Fibroblast of skin of left biceps (primary cell): ENCODE results near the gene PDGFD.

Experiments
- DNase-seq, 2 experiments: peaks; one replicate each; pipeline ENCODE4 v3.0.0-alpha.2; 2013; ENCODE audit warnings: low read depth in 2 of 2

PDGFD gene

GRCh38 chr11:104164028-104164520, at the start of gene PDGFD:
Gene PDGFD (minus strand): TSS chr11:104164147.
- peak; percentile 40 to 44 for DNase-seq

DNA sequence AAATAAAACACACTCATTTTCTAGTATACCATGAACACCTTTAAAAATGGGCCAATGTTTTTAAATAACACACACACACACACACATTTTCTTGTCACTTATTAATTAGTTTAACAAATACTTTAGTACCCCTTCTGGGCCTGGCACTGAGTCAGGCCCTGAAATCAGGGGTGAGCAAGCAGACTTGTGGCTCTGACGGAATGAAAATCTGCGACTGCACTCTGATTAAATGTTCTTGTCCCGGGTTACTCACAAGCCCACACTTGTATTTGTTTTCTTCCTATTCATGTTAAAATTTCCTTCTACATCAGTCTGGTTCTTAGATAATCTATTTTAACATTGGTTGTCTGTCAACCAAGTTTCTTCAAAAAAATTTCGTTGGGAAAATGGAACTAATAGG, 43.0 kb upstream of the PDGFD start:
- DNase-seq: no peak

- no peak for DNase-seq
Observed at GRCh38 chr11:104205838-104206237, 41.9 kb upstream of the PDGFD start.

DNA sequence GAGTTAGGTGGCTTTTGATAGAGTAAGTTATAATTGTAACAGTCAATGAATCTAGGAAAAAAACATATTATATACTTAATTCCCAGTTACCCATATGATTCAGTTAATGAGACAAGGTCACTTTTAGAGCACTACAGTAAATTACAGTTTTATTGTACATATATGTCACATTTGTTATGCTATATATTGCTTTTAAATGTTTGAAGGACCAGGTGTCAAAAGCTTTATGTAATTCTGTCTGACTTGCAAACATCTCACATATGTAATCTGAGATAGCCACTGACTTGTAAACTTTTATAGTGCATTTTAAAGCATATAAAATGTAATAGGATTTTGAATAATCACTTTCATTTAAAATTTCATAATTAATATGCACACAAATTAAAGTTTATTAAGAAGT, 36.7 kb upstream of the PDGFD start:
- no peak for DNase-seq

GRCh38 chr11:104199053-104199452, 35.1 kb upstream of the PDGFD start:
- no peak for DNase-seq

DNA sequence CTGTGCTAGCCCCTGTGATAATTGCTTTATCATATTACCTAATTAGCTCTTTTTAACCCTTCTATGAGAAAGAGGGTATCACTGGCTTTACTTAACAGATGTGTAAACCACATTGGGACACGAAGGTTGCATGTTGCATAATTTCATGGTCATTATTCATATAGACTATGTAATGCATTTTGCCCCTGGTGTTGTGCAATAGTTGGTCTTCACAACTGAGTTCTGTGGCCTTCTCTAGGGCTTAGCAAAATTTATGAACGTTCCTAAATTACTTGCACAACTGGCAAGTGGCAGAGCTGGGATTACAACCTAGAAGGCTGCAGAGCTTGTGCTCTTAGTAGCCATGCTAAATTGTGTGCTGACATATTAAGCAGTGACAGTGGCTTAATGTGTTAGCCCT, 34.6 kb upstream of the PDGFD start:
- DNase-seq: peak in 1 of 2 experiments; percentile 21

- peak; percentile 22 to 35 for DNase-seq
Observed at GRCh38 chr11:104191124-104191523, 27.2 kb upstream of the PDGFD start.

GRCh38 chr11:104183593-104183992, 19.6 kb upstream of the PDGFD start:
- no peak for DNase-seq

GRCh38 chr11:104175769-104176168, 11.8 kb upstream of the PDGFD start:
- no peak for DNase-seq

DNA sequence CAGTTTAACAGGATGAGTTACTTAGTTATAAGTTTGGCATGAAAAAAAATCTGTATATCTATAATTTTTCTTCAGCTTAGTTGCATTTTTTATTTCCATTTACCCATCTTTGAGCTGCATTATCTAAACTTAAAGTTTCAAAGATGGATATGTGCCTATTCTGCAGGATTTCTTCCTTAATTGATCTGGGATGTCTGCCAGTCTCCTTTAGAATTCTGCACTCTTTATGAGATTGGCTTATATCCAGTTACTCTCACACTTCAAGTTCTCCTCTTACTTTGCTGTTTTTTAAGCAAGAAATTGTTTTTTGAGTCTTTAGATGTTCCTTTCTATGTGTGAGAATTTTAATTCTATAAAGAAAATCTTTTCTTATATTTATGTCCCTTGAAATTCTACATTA, 5.1 kb upstream of the PDGFD start:
- DNase-seq: no peak

- no peak for DNase-seq
Observed at GRCh38 chr11:104165014-104165413, 1.1 kb upstream of the PDGFD start.

GRCh38 chr11:104163100-104164027, 583 bp downstream of the PDGFD start:
- DNase-seq: no peak

DNA sequence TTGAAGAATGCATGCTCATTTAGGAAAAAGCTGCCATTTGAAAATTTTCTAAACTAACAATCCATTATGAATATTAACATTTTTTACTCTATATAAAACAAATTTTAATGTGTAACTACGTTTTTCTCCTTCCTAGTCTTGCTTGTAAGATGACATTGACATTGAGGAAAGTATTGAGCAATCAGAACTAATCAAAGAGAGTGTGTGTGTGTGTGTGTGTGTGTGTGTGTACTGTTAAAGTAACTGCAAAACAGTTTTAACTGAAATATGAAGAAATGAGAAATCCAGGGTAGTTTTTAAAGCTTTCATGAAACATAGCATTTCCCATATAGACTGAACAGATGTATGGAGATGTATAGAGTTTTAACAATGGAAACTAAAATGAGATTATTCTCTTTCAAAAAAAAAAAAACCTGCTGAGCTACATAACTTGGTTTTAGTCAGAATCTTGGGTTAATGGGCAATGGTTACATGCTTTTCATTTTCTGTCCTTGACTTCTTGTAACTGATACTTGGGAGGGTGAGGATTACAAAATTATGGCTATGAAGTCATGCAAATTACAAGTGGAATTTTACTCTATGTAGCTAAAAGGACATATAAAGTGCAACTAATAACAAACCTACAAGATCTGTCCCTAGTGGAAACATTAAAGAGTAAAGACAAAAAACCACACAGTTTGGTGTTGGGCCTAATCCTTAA, 2.0 kb downstream of the PDGFD start:
- DNase-seq: no peak

- DNase-seq: no peak
Observed at GRCh38 chr11:104159356-104159755, 4.6 kb downstream of the PDGFD start.

- DNase-seq: no peak
Observed at GRCh38 chr11:104155375-104155774, 8.6 kb downstream of the PDGFD start.

GRCh38 chr11:104154296-104154695, 9.7 kb downstream of the PDGFD start:
- DNase-seq: no peak

GRCh38 chr11:104152941-104153505, 10.9 kb downstream of the PDGFD start:
- no peak for DNase-seq

DNA sequence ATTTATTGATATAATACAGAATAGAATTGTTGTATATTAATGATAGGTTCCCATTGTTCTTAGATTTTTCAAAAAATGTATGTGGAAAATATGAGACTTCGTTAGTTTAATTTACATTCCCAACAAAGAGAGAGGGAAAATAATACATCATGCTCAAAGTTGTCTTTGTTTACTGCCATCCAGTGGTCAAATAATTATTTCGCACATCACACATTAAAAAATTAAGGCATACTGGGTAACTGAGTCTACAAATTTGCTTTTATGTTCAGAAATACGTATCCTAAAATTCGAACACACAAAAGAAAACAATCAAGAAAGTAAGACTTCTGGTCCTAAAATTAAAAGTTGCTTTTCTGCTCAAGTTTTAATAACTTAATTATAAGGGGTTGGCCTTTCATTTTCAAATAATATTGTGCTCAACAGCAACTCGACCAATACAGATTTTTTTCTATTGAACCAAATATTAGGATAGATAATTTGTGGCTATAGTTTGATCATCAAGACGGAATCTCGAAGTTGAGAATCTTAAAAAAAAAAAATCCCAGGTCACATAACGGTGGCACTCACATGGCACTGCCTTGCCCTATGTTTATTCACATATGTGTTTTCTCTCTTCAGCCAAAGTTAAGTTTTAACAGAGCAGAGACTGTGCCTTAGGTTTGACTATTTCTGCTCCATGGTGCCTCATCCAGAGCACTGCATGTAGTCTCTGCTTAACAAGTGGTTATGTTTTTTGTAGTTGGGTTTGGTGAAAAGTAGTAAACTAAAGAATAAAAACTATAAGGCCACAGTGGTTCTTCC, 12.3 kb downstream of the PDGFD start:
- no peak for DNase-seq

- no peak for DNase-seq
Observed at GRCh38 chr11:104148706-104149105, 15.2 kb downstream of the PDGFD start.

- peak; percentile 68 to 76 for DNase-seq
Observed at GRCh38 chr11:104148074-104148473, 15.9 kb downstream of the PDGFD start.

DNA sequence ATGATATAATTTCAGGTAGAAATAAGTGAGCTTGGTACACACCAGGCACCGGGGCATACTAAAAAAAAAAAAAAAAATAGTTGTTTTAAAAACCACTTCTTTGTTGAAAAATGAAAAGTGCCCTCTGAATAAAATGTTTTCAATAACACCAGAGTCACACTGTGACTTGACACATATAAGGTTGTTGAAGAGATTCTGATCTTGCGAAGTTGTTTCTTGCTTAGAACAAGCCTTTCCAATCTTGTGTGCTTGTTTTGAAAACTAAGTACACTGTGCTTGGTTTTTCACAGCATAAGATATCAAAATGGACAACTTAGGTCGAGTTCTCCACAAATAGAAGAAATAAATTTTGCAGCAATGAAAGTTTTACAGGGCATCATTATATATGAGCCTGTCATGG, 17.0 kb downstream of the PDGFD start:
- DNase-seq: no peak

GRCh38 chr11:104146421-104146820, 17.5 kb downstream of the PDGFD start:
- DNase-seq: peak; percentile 75 to 77
